ENCODE data around the gene TMEM178B.

The TMEM178B gene

GRCh38 chr7:141511676-141512396, 438.0 kb downstream of the TMEM178B start:
- H3K27ac ChIP-seq, result no peak overlapping the region
- TF ChIP-seq, protein P1, sequence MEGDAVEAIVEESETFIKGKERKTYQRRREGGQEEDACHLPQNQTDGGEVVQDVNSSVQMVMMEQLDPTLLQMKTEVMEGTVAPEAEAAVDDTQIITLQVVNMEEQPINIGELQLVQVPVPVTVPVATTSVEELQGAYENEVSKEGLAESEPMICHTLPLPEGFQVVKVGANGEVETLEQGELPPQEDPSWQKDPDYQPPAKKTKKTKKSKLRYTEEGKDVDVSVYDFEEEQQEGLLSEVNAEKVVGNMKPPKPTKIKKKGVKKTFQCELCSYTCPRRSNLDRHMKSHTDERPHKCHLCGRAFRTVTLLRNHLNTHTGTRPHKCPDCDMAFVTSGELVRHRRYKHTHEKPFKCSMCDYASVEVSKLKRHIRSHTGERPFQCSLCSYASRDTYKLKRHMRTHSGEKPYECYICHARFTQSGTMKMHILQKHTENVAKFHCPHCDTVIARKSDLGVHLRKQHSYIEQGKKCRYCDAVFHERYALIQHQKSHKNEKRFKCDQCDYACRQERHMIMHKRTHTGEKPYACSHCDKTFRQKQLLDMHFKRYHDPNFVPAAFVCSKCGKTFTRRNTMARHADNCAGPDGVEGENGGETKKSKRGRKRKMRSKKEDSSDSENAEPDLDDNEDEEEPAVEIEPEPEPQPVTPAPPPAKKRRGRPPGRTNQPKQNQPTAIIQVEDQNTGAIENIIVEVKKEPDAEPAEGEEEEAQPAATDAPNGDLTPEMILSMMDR (conservative IDR thresholded peaks at IDR 0.05; ENCODE audit: low read depth), result no peak
- POLR2A ChIA-PET (ENCODE audit: low non-redundant PET), result no interaction called here
- CTCF ChIA-PET, result no interaction called here
- no peak for DNase-seq (ENCODE audit: low spot score)

- CTCF ChIA-PET, result no interaction called here
- DNase-seq (ENCODE audit: low spot score), result no peak
- TF ChIP-seq, protein P1 (conservative IDR thresholded peaks at IDR 0.05; ENCODE audit: low read depth), result no peak
- POLR2A ChIA-PET (ENCODE audit: low non-redundant PET), result no interaction called here
- H3K27ac ChIP-seq, result no peak overlapping the region
Observed at GRCh38 chr7:141512597-141512996, 438.7 kb downstream of the TMEM178B start.

GRCh38 chr7:141513720-141514119, 439.9 kb downstream of the TMEM178B start:
- DNase-seq (ENCODE audit: low spot score), result no peak
- no peak overlapping the region for H3K27ac ChIP-seq
- ChIA-PET POLR2A (ENCODE audit: low non-redundant PET) (no interaction called here), CTCF (no interaction called here)
- TF ChIP-seq, protein P1 (conservative IDR thresholded peaks at IDR 0.05; ENCODE audit: low read depth), result no peak

- H3K27ac ChIP-seq, result no peak overlapping the region
- ChIA-PET CTCF (no interaction called here), POLR2A (ENCODE audit: low non-redundant PET) (no interaction called here)
- TF ChIP-seq, protein P1 (conservative IDR thresholded peaks at IDR 0.05; ENCODE audit: low read depth), result no peak
- DNase-seq (ENCODE audit: low spot score), result no peak
Observed at GRCh38 chr7:141515941-141516340, 442.1 kb downstream of the TMEM178B start.

DNA sequence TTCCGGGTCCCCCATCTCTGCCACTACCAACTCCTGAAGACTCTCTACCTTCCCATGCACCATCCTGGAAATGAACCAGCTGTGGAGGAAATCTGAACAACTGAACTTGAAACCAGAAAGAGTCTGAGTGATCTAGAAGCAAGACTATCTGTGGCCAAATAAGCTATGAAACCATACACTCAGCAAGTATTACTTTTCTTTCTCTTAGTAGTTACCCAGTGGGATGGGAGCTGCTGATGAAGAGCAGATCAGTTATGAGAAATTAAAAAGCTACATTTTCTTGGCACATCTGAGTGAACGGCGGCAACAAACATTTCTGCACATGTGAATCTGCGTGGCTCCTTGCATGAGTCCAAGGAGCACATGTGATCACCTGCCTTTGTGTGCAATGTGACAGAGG, 445.8 kb downstream of the TMEM178B start:
- TF ChIP-seq, protein P1 (conservative IDR thresholded peaks at IDR 0.05; ENCODE audit: low read depth), result no peak
- no peak overlapping the region for H3K27ac ChIP-seq
- no peak for DNase-seq (ENCODE audit: low spot score)
- ChIA-PET CTCF (no interaction called here), POLR2A (ENCODE audit: low non-redundant PET) (no interaction called here)

DNA sequence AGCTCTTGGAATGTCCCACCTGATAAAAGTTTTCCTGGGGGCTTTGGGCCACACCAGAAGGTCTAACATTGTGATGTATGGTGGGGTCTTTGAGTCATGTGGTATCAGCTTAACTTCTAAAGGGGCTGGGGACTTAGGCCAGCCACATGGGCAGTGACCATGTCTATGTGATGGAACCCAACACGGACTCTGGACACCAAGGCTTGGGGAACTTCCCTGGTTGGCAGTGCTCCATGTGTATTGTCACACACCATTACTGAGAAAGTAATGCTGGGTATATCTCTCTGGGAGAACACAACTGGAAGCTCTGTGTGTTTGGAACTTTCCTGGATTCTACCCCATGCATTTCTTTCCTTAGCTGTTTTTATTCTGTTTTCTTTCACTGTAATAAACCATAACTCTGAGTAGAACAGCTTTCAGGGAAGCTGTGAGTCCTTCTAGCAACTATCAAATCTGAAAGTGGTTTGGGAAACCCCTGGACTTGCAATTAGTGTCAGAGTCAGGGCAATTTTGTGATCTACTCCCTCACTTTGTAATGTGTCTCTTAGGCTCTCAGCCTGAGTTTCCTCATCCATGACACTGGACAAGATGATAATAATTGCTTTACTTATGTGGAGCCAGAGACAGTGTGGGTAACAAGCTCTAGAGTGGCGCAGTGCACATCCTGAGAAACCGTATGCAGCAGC, 448.9 kb downstream of the TMEM178B start:
- CTCF ChIA-PET, result no interaction called here
- TF ChIP-seq, protein P1 (conservative IDR thresholded peaks at IDR 0.05; ENCODE audit: low read depth), result no peak
- H3K27ac ChIP-seq, result no peak overlapping the region
- POLR2A ChIA-PET (ENCODE audit: low non-redundant PET), result no interaction called here
- DNase-seq (ENCODE audit: low spot score), result no peak
